HG03139 (cell line): Measurements from ENCODE around the gene PCDHA1.
"Not testable (repeated sequence)": the region's sequence is repeated elsewhere in the genome, so short reads cannot be mapped to it uniquely, and the experiment has no call there.

Experiments used
- ATAC-seq: cut with Tn5 transposase; IDR thresholded peaks from one replicate; pipeline ENCODE4 v1.9.1; 2021; ENCODE audit not compliant: unreplicated experiment

Gene PCDHA1

DNA sequence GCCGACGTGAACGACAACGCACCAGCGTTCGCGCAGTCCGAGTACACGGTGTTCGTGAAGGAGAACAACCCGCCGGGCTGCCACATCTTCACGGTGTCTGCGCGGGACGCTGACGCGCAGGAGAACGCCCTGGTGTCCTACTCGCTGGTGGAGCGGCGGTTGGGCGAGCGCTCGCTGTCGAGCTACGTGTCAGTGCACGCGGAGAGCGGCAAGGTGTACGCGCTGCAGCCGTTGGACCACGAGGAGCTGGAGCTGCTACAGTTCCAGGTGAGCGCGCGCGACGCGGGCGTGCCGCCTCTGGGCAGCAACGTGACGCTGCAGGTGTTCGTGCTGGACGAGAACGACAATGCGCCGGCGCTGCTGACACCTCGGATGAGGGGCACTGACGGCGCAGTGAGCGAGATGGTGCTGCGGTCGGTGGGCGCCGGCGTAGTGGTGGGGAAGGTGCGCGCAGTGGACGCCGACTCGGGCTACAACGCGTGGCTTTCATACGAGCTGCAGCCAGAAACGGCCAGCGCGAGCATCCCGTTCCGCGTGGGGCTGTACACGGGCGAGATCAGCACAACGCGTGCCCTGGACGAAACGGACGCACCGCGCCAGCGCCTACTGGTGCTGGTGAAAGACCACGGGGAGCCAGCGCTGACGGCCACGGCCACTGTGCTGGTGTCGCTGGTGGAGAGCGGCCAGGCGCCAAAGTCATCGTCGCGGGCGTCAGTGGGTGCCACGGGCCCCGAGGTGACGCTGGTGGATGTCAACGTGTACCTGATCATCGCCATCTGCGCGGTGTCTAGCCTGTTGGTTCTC, 64.1 kb downstream of the PCDHA1 start:
- ATAC-seq, result not testable (repeated sequence)

DNA sequence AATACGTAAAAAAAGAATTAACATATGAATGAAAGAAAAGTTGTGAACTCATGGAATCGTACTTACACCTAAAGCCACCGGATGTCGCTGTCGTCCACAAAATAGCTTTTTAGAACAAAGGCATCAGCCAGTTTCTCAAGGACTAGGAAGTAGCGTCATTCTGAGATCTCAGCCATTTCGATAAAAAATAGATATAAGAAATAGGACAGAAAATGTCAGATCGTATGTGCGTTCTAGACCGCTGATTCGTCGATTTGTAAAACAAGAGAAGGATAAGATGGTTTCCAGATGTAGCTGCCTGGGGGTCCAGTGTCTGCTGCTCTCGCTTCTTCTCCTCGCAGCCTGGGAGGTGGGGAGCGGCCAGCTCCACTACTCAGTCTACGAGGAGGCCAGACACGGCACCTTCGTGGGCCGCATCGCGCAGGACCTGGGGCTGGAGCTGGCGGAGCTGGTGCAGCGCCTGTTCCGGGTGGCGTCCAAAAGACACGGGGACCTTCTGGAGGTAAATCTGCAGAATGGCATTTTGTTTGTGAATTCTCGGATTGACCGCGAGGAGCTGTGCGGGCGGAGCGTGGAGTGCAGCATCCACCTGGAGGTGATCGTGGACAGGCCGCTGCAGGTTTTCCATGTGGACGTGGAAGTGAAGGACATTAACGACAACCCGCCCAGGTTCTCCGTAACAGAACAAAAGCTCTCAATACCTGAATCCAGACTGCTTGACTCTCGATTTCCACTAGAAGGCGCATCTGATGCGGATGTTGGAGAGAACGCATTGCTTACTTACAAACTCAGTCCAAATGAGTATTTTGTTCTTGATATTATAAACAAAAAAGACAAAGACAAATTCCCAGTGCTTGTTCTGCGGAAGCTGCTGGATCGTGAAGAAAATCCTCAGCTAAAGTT, 70.1 kb downstream of the PCDHA1 start, which contains the start of gene PCDHA10:
Gene PCDHA10 (plus strand): TSS at position 126 of the 903 bp plus-strand sequence. CDS start 152 bp downstream, at position 278.
- no peak for ATAC-seq

DNA sequence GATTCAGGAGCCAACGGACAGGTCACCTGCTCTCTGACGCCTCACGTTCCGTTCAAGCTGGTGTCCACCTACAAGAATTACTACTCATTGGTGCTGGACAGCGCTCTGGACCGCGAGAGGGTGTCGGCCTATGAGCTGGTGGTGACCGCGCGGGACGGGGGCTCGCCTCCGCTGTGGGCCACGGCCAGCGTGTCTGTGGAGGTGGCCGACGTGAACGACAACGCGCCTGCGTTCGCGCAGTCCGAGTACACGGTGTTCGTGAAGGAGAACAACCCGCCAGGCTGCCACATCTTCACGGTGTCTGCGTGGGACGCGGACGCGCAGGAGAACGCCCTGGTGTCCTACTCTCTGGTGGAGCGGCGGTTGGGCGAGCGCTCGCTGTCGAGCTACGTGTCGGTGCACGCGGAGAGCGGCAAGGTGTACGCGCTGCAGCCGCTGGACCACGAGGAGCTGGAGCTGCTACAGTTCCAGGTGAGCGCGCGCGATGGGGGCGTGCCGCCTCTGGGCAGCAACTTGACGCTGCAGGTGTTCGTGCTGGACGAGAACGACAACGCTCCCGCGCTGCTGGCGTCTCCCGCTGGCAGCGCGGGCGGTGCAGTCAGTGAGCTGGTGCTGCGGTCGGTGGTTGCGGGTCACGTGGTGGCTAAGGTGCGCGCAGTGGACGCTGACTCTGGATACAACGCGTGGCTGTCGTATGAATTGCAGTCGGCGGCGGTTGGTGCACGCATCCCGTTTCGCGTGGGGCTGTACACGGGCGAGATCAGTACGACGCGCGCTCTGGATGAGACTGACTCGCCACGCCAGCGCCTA, 71.4 kb downstream of the PCDHA1 start:
- ATAC-seq, result no peak

DNA sequence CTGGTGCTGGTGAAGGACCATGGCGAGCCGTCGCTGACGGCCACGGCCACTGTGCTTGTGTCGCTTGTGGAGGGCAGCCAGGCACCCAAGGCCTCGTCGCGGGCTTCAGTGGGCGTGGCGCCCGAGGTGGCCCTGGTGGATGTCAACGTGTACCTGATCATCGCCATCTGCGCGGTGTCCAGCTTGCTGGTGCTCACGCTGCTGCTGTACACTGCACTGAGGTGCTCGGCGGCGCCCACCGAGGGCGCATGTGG, 72.0 kb downstream of the PCDHA1 start:
- ATAC-seq, result no peak

DNA sequence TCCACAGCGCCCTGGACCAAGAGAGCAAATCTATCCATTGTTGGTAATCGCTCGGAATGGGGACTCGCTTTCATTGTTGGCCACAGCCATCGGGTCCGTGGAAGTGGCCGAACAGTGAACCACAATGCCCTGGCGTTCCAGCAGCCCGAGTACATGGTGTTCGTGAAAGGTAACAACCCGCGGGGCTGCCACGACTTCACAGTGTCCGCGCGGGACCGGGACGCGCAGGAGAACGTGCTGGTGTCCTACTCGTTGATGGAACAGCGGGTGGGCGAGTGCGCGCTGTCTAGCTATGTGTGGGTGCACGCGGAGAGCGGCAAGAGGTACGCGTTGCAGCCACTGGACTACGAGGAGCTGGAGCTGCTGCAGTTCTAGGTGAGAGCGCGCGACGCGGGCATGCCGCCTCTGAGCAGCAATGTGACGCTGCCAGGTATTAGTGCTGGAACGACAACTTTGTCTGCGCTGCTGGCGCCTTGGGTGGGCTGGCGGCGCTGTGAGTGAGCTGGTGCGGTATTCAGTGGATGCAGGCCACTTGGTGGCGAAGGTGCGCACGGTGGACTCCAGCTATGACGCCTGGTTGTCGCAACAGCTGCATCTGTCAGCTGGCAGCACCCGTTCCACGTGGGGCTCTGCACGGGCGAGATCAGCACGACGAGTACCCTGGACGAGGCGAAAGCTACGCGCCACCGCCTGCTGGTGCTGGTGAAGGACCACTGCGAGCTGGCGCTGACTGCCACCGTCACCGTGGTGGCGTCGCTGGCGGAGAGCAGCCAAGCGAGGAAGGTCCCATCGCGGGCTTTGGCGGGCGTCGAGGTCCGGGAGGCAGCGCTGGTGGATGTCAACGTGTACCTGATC, 76.7 kb downstream of the PCDHA1 start:
- no peak for ATAC-seq

DNA sequence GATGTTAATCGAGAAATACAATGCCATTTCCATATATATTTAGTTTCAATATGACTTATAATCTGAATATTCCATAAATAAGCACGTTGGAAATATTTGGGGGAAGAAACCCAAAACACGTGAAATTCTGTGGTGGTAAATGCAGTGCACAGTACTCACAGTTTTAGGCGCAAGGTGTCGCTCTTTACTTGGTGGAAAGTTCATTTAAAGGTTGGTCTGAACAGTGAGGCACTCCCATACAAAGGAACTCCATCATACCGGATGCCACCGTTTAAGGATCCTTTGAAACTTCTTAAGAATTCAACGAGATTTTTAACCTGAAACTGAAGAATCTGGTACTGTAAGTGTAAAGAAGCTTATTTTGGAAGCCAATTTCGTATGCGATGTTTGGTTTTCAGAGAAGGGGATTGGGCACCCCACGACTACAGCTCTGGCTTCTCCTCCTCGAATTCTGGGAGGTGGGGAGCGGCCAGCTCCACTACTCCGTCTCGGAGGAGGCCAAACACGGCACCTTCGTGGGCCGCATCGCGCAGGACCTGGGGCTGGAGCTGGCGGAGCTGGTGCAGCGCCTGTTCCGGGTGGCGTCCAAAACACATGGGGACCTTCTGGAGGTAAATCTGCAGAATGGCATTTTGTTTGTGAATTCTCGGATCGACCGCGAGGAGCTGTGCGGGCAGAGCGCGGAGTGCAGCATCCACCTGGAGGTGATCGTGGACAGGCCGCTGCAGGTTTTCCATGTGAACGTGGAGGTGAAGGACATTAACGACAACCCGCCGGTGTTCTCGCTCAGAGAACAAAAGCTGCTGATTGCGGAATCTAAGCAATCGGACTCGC, 83.0 kb downstream of the PCDHA1 start, which contains the start of gene PCDHA11:
Gene PCDHA11 (plus strand): TSS at position 237 of the 834 bp plus-strand sequence. CDS start 147 bp downstream, at position 384.
- ATAC-seq, result no peak

DNA sequence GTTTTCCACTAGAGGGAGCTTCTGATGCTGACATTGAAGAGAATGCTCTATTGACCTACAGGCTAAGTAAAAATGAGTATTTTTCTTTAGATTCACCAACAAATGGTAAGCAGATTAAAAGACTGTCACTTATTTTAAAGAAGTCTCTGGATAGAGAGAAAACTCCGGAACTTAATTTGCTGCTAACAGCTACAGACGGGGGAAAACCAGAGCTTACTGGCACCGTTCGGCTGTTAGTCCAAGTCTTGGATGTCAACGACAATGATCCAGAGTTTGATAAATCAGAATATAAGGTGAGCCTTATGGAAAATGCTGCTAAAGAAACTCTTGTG, 83.6 kb downstream of the PCDHA1 start:
- ATAC-seq, result no peak

DNA sequence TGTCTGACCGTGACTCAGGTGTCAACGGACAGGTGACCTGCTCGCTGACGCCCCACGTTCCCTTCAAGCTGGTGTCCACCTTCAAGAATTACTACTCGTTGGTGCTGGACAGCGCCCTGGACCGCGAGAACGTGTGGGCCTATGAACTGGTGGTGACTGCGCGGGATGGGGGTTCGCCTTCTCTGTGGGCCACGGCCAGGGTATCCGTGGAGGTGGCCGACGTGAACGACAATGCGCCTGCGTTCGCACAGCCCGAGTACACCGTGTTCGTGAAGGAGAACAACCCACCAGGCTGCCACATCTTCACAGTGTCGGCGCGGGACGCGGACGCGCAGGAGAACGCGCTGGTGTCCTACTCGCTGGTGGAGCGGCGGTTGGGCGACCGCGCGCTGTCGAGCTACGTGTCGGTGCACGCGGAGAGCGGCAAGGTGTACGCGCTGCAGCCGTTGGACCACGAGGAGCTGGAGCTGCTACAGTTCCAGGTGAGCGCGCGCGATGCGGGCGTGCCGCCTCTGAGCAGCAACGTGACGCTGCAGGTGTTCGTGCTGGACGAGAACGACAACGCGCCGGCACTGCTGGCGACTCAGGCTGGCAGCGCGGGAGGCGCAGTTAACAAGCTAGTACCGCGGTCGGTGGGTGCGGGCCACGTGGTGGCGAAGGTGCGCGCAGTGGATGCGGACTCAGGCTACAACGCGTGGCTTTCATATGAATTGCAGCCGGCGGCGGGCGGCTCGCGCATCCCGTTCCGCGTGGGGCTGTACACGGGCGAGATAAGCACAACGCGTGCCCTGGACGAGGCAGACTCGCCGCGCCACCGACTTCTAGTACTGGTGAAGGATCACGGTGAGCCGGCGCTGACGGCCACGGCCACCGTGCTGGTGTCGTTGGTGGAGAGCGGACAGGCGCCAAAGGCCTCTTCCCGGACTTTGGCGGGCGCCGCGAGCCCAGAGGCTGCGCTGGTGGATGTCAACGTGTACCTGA, 84.6 kb downstream of the PCDHA1 start:
- no peak for ATAC-seq

DNA sequence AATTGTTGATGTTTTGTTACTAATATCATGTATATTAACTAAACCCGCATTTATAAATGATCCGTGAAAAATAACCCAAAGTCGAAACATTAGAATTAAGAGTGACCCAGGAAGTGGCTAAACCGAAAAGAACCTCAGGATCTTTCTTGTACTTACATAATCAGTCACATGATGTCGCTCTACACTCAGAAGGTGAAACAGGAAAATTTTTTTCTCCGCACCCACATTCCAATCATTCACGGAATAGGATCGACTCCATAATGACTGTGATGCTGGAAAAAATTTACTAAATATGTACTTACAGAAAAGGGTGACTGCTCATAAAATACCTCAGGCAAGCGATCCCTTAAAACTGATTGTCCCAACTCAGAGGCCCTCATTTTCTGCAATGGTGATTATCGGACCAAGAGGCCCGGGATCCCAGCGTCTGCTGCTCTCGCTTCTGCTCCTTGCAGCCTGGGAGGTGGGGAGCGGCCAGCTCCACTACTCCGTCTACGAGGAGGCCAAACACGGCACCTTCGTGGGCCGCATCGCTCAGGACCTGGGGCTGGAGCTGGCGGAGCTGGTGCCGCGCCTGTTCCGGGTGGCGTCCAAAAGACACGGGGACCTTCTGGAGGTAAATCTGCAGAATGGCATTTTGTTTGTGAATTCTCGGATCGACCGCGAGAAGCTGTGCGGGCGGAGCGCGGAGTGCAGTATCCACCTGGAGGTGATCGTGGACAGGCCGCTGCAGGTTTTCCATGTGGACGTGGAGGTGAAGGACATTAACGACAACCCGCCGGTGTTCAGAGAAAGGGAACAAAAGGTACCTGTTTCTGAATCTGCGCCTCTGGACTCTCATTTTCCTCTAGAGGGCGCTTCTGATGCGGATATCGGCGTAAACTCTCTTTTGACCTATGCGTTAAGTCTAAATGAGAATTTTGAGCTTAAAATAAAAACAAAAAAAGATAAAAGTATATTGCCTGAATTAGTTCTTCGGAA, 89.4 kb downstream of the PCDHA1 start, which contains the start of gene PCDHA12:
Gene PCDHA12 (plus strand): TSS at position 224 of the 981 bp plus-strand sequence. CDS start 165 bp downstream, at position 389.
- ATAC-seq, result no peak

DNA sequence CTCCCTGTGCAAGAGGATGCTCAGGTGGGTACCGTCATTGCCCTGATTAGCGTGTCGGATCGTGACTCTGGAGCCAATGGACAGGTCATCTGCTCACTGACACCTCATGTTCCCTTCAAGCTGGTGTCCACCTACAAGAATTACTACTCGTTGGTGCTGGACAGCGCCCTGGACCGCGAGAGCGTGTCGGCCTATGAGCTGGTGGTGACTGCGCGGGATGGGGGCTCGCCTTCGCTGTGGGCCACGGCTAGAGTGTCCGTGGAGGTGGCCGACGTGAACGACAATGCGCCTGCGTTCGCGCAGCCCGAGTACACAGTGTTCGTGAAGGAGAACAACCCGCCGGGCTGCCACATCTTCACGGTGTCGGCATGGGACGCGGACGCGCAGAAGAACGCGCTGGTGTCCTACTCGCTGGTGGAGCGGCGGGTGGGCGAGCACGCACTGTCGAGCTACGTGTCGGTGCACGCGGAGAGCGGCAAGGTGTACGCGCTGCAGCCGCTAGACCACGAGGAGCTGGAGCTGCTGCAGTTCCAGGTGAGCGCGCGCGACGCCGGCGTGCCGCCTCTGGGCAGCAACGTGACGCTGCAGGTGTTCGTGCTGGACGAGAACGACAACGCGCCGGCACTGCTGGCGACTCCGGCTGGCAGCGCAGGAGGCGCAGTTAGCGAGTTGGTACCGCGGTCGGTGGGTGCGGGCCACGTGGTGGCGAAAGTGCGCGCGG, 90.8 kb downstream of the PCDHA1 start:
- not testable (repeated sequence) for ATAC-seq

DNA sequence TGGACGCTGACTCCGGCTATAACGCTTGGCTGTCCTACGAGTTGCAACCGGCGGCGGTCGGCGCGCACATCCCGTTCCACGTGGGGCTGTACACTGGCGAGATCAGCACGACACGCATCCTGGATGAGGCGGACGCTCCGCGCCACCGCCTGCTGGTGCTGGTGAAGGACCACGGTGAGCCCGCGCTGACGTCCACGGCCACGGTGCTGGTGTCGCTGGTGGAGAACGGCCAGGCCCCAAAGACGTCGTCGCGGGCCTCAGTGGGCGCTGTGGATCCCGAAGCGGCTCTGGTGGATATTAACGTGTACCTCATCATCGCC, 91.3 kb downstream of the PCDHA1 start:
- no peak for ATAC-seq

DNA sequence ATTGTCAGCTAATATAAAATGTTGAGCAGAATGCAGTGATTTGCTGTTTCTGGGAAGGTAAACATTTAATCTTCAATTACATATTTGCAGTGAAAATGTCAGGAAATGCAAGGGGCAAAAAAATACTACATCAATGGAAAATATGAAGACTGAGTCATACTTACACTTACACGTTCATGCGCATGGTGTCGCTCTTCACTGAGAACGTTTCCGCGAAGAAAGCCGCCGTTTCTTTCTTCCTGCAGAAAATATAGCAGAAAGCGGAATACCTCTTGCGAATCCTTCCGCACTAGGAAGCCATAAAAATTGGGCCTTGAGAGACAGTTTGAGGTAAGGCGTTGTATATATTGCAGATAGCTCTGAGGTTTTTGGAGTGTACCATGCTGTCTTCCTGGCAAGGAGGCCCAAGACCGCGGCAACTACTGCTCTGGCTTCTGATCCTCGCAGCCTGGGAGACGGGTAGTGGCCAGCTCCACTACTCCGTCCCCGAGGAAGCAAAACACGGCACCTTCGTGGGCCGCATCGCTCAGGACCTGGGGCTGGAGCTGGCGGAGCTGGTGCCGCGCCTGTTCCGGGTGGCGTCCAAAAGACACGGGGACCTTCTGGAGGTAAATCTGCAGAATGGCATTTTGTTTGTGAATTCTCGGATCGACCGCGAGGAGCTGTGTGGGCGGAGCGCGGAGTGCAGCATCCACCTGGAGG, 96.1 kb downstream of the PCDHA1 start, which contains the start of gene PCDHA13:
Gene PCDHA13 (plus strand): TSS at position 236 of the 702 bp plus-strand sequence. CDS start 145 bp downstream, at position 381.
- ATAC-seq, result no peak

DNA sequence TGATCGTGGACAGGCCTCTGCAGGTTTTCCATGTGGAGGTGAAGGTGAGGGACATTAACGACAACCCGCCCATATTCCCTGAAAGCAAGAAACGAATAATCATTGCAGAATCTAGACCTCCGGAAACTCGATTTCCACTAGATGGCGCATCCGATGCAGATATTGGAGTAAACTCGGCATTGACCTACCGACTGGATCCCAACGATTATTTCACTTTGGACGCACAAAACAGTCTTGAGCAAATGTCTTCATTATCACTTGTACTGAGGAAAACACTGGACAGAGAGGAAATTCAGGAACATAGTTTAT, 96.6 kb downstream of the PCDHA1 start:
- no peak for ATAC-seq

DNA sequence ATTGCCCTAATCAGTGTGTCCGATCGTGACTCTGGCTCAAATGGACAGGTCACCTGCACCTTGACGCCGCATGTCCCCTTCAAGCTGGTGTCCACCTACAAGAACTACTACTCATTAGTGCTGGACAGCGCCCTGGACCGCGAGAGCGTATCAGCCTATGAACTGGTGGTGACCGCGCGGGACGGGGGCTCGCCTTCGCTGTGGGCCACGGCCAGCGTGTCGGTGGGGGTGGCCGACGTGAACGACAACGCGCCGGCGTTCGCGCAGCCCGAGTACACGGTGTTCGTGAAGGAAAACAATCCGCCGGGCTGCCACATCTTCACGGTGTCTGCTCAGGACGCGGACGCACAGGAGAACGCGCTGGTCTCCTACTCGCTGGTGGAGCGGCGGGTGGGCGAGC, 97.4 kb downstream of the PCDHA1 start:
- no peak for ATAC-seq

DNA sequence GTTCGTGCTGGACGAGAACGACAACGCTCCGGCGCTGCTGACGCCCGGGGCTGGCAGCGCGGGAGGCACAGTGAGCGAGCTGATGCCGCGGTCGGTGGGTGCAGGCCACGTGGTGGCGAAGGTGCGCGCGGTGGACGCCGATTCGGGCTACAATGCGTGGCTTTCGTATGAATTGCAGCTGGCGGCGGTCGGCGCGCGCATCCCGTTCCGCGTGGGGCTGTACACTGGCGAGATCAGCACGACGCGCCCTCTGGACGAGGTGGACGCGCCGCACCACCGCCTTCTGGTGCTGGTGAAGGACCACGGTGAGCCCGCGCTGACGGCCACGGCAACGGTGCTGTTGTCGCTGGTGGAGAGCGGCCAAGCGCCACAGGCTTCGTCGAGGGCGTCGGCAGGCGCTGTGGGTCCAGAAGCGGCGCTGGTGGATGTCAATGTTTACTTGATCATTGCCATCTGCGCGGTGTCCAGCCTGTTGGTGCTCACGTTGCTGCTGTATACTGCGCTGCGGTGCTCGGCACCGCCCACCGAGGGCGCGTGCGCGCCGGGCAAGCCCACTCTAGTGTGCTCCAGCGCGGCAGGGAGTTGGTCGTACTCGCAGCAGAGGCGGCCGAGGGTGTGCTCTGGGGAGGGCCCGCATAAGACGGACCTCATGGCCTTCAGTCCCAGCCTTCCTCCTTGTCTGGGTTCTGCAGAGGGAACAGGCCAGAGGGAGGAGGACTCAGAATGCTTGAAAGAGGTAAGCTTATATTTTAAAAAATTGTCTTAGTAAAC, 98.2 kb downstream of the PCDHA1 start:
- ATAC-seq, result no peak
